HepG2 (cell line): ENCODE results near the gene UBE2L6. TPM values are rescaled to one million over a fixed set of nuclear protein-coding genes. Genes with fewer than 3 reads are reported as not detected.

Source experiments
- BCL6 ChIP-seq: IDR thresholded peaks from 2 replicates; pipeline ENCODE4 v1.6.1; 2016; ENCODE audit warnings: missing genetic modification reagents, missing compliant biosample characterization
- DPF2 ChIP-seq: sonication (generic); formaldehyde crosslinking; IDR thresholded peaks from 2 replicates; pipeline ENCODE4 v1.4.0; 2020; ENCODE audit warnings: mild to moderate bottlenecking, low read depth, missing genetic modification reagents, borderline replicate concordance
- FOSL2 ChIP-seq: sonication (generic); formaldehyde crosslinking; IDR thresholded peaks from 2 replicates; pipeline ENCODE4 v1.4.0; 2020; ENCODE audit warnings: missing genetic modification reagents
- FOXP4 ChIP-seq: sonication (generic); formaldehyde crosslinking; IDR thresholded peaks from 2 replicates; pipeline ENCODE4 v1.4.0; 2020; ENCODE audit warnings: missing genetic modification reagents
- KDM5A ChIP-seq: fragments of 200-600 bp; sonication (generic); IDR thresholded peaks from 2 replicates; pipeline ENCODE4 v1.7.0; 2018; ENCODE audit warnings: antibody characterized with exemption, mild to moderate bottlenecking, low read length, borderline replicate concordance
- KLF16 ChIP-seq, 2 experiments: sonication (generic) in 1 of 2; formaldehyde crosslinking in 1 of 2; IDR thresholded peaks; 2 replicates each; pipeline versions ENCODE4 v1.6.1 to v1.8.0; 2016 to 2023; ENCODE audit warnings: missing genetic modification reagents in 2 of 2, missing compliant biosample characterization in 1 of 2
- MTF1 ChIP-seq: sonication (generic); formaldehyde crosslinking; IDR thresholded peaks from 2 replicates; pipeline ENCODE4 v1.5.0; 2020; ENCODE audit warnings: missing genetic modification reagents
- NCOA2 ChIP-seq: sonication (generic); formaldehyde crosslinking; IDR thresholded peaks from 2 replicates; pipeline ENCODE4 v1.8.0; 2022; ENCODE audit warnings: inconsistent platforms
- NPAS2 ChIP-seq: sonication (generic); formaldehyde crosslinking; IDR thresholded peaks from 2 replicates; pipeline ENCODE4 v1.8.0; 2022; ENCODE audit warnings: mild to moderate bottlenecking, missing genetic modification reagents, borderline replicate concordance
- POLR2AphosphoS5 ChIP-seq: IDR thresholded peaks from 2 replicates; pipeline ENCODE4 v1.6.1; 2012; ENCODE audit warnings: low read depth, low read length
- REPIN1 ChIP-seq: sonication (generic); formaldehyde crosslinking; IDR thresholded peaks from 2 replicates; pipeline ENCODE4 v1.8.0; 2022; ENCODE audit warnings: missing genetic modification reagents, low read depth, mild to moderate bottlenecking, borderline replicate concordance
- REXO4 ChIP-seq: sonication (generic); formaldehyde crosslinking; IDR thresholded peaks from 2 replicates; pipeline ENCODE4 v1.8.0; 2022; ENCODE audit warnings: missing genetic modification reagents, mild to moderate bottlenecking, borderline replicate concordance
- SOX5 ChIP-seq: IDR thresholded peaks from 2 replicates; pipeline ENCODE4 v1.6.1; 2016; ENCODE audit warnings: borderline replicate concordance
- SOX6 ChIP-seq, 2 experiments: fragments of 450-650 bp in 1 of 2; sonication (generic) in 1 of 2; formaldehyde crosslinking in 1 of 2; IDR thresholded peaks; 2 replicates each; pipeline versions ENCODE4 v1.4.0 to v1.6.1; 2017 to 2020; ENCODE audit warnings: antibody characterized with exemption in 1 of 2, mild to moderate bottlenecking in 1 of 2, missing genetic modification reagents in 1 of 2
- TOPORS ChIP-seq: sonication (generic); formaldehyde crosslinking; IDR thresholded peaks from 2 replicates; pipeline ENCODE4 v1.8.0; 2023; ENCODE audit warnings: mild to moderate bottlenecking, missing genetic modification reagents
- ZBTB10 ChIP-seq: sonication (generic); formaldehyde crosslinking; IDR thresholded peaks from 2 replicates; pipeline ENCODE4 v1.4.0; 2020; ENCODE audit warnings: missing genetic modification reagents, borderline replicate concordance
- ZMYM4 ChIP-seq: sonication (generic); formaldehyde crosslinking; IDR thresholded peaks from 2 replicates; pipeline ENCODE4 v1.8.1; 2023; ENCODE audit warnings: mild to moderate bottlenecking, missing genetic modification reagents
- ZNF17 ChIP-seq: sonication (generic); formaldehyde crosslinking; IDR thresholded peaks from 2 replicates; pipeline ENCODE4 v1.5.0; 2020; ENCODE audit warnings: mild to moderate bottlenecking, missing genetic modification reagents
- ZNF367 ChIP-seq: sonication (generic); formaldehyde crosslinking; IDR thresholded peaks from 2 replicates; pipeline ENCODE4 v1.4.0; 2020; ENCODE audit warnings: missing genetic modification reagents, borderline replicate concordance
- ZNF589 ChIP-seq: sonication (generic); formaldehyde crosslinking; conservative IDR thresholded peaks from 2 replicates; pipeline ENCODE4 v1.8.0; 2022; ENCODE audit warnings: mild to moderate bottlenecking, moderate library complexity, missing genetic modification reagents
- ZNF609 ChIP-seq: sonication (generic); formaldehyde crosslinking; IDR thresholded peaks from 2 replicates; pipeline ENCODE4 v1.4.0; 2020; ENCODE audit warnings: mild to moderate bottlenecking, missing genetic modification reagents, borderline replicate concordance
- ZNF652 ChIP-seq: IDR thresholded peaks from 2 replicates; pipeline ENCODE4 v1.6.1; 2016; ENCODE audit warnings: low read depth, borderline replicate concordance
- polyA plus RNA-seq, 8 experiments: library from polyadenylated mRNA; depleted of rRNA in 3 of 8; stranded (reverse) in 7 of 8; unstranded in 1 of 8; fragments of >200 nt; fragmentation: Illumina TruSeq in 4 of 8; extraction: Trizol in 4 of 8; gene quantifications; 2 replicates each; pipeline versions ENCODE4 v1.2.1 to v1.2.3, GENCODE V29; 2011 to 2016; ENCODE audit warnings: low read depth in 4 of 8, missing spikeins in 1 of 8, mixed read lengths in 1 of 8; ENCODE audit not compliant: insufficient read depth in 1 of 8
- total RNA-seq, 5 experiments: library from RNA; depleted of rRNA; stranded (reverse); fragments of >200 nt; fragmentation: Illumina TruSeq; extraction: Trizol; gene quantifications; 2 replicates each; pipeline ENCODE4 v1.2.3, GENCODE V29; 2016; ENCODE audit warnings: low read depth in 1 of 5

UBE2L6 gene
- total and polyA plus RNA-seq, 2 of the 13 experiments (the other 11 are each of a cell fraction or from before 2014, with no cell fraction given): 30.3 to 30.4 TPM

- TF ChIP-seq ZNF609: 0 out of 2 replicates have a peak, but pooled peaks have one; percentile 39
- TF ChIP-seq DPF2 (CRISPR knock-in tag): peak; percentile 40; the same call in 1 of the 2 replicates
- TF ChIP-seq MTF1 (CRISPR knock-in tag): no peak
- TF ChIP-seq ZMYM4 (CRISPR knock-in tag): peak; percentile 53; the same call in 1 of the 2 replicates
- TF ChIP-seq REXO4 (CRISPR knock-in tag): no peak
- TF ChIP-seq SOX6 (IDR thresholded peaks at IDR 0.05): no peak
- peak; percentile 93 for TF ChIP-seq SOX6 (CRISPR knock-in tag; IDR thresholded peaks at IDR 0.05)
- no peak for TF ChIP-seq POLR2AphosphoS5
- no peak for TF ChIP-seq KDM5A
- peak; percentile 48; the same call in 1 of the 2 replicates for TF ChIP-seq BCL6 (CRISPR knock-in tag)
- TF ChIP-seq TOPORS: no peak
- TF ChIP-seq ZBTB10: no peak
- peak; percentile 89 for TF ChIP-seq SOX5 (CRISPR knock-in tag)
- TF ChIP-seq NPAS2 (CRISPR knock-in tag): no peak
- TF ChIP-seq KLF16 (CRISPR knock-in tag; IDR thresholded peaks at IDR 0.05): no peak
- TF ChIP-seq REPIN1 (CRISPR knock-in tag): no peak
- TF ChIP-seq NCOA2 (CRISPR knock-in tag): peak; percentile 75
- 0 out of 2 replicates have a peak, but pooled peaks have one; percentile 30 for TF ChIP-seq ZNF652 (CRISPR knock-in tag)
- TF ChIP-seq ZNF589 (CRISPR knock-in tag): no peak
- no peak for TF ChIP-seq ZNF17
- no peak for TF ChIP-seq ZNF367
- 0 out of 2 replicates have a peak, but pooled peaks have one; percentile 34 for TF ChIP-seq FOSL2 (CRISPR knock-in tag)
- TF ChIP-seq FOXP4 (CRISPR knock-in tag): peak; percentile 68
These were observed 64.6 kb downstream of the UBE2L6 start (continued) for GRCh38 chr11:57502870-57503269.
